HG03558 (cell line): ENCODE results near the gene BBX.
A peak's percentile ranks its signal among the peaks of the same experiment; 100 is the strongest.
"Not testable (repeated sequence)": the region's sequence is repeated elsewhere in the genome, so short reads cannot be mapped to it uniquely, and the experiment has no call there.

Experiments
- ATAC-seq: cut with Tn5 transposase; IDR thresholded peaks from one replicate; pipeline ENCODE4 v1.9.1; 2021; ENCODE audit warnings: moderate number of reproducible peaks; ENCODE audit not compliant: unreplicated experiment; ENCODE audit errors: extremely low read depth

The BBX gene

DNA sequence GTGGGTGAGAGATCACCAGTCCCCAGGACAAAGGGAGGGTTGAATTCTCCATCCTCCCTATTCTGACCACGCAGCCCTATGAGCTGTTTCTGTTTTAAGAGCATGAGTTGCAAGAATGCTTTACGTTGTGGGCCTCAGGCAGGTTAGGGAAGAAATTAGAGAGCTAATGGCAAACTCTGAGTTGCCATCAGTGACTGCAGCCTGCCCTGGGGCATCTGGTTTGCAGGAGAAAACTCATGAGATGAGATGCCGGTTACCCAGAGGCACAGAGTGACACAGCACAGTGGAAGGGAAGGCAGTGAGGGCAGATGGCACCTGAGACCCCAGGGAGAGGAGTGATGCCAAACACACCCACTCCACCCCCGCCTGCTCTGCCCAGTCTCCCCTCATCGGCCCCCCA, 302.8 kb downstream of the BBX start:
- no peak for ATAC-seq

DNA sequence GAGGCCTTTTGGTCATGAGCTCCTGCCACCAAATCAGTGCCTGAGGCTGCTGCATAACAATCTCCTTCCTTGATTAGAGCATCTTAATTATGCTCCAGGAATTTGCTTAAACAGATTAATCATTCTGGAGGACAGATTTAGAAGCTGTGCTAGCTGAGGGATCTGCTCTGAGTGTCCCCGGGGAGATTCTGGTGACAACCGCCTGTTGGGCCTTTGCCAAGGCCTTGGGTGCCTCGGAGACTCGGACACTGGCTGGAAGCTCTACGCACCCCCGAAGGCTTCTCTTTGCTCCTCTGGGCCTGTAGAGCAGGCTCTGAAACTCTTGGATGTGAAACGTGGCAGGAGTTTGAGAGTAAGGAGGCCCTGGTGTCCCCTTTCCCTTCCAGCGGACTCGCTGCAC, 304.0 kb downstream of the BBX start:
- ATAC-seq: no peak

DNA sequence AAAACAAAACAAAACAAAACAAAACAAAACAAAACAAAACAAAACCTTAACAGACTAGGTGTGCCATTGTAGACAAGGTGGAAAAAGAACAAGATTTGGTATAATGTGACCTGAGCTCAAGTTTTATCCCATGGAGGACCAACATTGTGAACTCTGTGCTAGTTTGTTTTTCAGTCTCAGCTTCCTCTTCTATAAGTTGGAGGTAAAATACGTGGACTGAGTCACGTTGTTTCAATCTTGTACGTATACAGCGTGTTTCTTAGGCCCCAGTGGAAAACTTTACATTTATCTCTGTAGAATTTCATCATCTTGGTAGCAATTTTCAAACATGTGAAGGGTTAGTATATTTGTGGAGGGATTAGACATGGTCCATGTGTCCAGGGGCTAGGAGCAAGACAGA, 306.4 kb downstream of the BBX start:
- no peak for ATAC-seq

DNA sequence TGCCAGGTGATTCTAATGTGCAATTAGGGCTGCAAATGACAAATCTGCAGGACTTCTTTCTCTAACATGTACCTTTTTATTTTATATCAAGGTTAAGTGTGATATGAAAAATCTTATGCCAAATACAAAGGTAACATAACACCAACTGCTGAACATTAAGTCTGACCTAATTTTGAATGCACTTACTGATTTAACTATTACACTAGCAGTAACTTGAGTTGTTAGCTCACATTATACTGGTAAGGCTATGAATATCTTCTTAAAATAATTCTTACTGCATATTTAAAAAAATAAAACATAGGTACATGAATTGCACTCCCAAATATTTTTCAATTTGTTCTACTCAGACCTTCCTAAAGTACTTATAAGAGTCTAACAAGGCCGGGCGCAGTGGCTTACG, 308.8 kb downstream of the BBX start:
- no peak for ATAC-seq

DNA sequence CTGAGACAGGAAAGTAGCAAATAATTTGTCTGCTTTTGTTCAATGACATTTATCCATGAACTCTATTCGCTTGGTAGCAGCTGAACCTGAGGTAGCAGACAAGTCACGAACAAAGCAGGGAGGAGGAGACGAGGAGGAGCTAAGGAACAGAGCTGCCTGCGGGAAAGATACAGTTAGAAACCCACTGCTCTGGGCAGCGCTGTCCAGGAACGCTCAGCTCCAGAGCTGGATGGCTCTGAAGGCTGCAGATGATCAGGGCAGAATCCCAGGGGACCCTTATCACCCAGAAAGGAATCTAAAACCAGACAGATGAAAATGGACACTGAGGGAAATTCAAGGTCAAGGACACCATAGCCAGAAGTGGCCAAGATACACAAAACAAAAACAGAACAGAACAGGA, 310.3 kb downstream of the BBX start:
- no peak for ATAC-seq

DNA sequence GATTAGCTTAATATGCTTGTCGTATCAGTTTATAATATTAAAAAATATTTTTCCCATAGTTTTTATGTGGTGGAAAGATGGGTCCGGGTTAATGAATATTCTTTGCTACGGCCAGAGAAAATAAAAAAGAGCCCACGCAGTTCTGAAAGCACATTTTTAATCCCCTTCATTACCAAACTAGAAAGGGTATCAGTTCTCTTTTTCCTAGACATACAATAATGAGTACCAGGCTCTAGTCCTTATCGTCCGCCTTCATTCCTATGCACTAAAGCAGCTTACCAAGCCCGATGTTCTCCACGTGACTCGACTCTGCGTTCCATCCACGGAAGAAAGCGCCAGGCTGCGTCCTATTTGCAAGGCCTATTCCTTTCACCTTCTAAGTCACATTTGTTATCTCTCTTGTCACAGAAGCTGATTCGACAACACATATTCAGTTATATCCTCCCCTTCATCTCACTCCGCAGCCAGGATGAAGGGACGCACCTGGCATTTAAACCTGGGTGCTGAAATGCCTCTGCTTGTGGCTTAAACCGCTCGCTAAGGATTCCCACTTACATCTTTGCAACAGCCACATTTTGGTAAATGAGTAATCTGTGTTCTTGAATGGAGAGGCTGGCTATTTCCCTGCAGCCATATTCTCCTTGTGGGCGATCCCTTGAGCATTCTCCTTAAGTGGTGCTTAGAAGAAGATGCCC, 311.1 kb downstream of the BBX start:
- ATAC-seq: no peak

DNA sequence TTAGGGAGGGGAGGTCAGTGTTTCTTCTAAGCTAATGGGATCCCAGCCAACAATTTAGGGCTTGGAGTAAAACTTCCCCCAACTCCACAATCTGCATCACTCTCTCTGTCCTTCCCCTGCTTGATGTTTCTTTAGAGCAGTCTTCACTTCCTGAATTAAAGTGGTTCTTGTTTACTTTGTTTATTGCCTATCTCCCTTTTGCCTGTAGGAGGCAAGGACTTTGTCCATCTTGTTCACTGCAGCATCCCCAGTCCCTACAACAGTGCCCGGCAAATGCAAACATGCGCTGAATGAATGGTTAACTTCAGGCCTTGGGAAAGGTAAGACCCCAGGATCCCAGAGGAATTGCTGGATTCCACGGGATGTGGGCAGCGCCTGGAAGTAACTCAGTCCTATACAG, 312.2 kb downstream of the BBX start:
- ATAC-seq: not testable (repeated sequence)

DNA sequence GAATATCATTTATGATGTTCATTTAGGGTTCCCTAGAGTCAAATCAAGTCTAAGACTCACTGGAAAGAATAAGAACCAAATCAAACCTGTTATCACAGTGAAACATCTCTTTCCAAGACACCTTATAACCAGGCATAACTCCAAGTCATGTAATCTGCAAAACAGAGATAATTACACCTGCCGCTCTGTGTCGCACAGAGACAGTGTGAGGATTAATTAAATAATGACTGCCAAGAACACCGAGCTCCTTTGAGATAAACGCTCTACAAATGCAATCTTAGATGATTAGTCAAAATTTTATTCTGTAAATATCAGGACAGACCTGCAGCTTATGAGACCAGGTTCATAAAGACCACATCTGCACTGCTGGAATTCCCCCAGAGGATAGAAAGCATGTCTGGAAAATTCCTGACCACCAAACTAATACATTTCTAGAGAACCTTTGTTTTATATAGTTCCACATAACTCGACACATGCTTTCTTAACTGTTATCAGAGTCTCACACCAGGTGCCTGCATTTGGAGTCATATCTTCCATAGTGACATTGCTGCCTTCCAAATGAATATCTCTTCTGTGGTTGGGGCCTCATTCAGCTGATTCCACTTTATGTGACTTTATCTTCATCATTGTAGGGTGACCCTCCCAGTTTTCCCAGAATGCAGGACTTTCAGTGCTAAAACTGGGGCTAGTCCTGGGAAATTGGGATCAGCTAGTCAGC, 315.3 kb downstream of the BBX start:
- ATAC-seq: no peak

DNA sequence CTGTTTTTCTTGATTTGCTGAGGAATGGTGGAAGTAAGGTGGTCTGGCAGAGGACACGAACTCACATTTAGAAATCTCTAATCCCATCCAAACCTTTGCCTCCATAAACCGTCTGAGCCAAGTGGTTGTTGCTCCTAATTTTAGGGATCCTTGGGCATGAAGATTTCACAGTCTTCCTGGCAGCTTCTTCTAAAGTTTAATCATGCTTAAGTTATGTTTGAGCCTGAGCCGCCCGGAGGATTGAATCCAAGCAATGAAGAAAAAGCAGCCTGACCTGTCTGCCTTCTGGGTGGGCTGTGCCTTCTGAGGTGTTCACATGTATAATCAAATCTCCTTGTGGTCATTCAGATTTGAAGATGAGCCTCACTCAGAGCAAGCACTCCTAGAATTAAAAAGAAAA, 319.1 kb downstream of the BBX start:
- ATAC-seq: no peak

DNA sequence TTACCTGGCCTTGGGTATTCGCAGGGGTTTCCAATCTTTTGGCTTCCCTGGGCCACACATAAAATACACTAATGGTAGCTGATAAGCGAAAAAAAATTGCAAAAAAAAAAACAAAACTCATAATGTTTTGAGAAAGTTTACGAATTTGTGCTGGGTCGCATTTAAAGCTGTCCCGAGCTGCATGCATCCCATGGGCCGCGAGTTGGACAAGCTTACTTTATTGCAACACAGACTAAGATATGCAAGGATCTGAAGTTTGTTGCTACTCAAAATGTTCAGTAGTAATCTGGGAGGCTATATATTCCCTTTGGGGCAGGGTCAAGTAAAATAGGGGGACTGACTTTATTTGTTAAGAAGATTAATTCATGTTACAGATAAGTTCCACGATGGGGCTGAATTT, 320.2 kb downstream of the BBX start:
- no peak for ATAC-seq

DNA sequence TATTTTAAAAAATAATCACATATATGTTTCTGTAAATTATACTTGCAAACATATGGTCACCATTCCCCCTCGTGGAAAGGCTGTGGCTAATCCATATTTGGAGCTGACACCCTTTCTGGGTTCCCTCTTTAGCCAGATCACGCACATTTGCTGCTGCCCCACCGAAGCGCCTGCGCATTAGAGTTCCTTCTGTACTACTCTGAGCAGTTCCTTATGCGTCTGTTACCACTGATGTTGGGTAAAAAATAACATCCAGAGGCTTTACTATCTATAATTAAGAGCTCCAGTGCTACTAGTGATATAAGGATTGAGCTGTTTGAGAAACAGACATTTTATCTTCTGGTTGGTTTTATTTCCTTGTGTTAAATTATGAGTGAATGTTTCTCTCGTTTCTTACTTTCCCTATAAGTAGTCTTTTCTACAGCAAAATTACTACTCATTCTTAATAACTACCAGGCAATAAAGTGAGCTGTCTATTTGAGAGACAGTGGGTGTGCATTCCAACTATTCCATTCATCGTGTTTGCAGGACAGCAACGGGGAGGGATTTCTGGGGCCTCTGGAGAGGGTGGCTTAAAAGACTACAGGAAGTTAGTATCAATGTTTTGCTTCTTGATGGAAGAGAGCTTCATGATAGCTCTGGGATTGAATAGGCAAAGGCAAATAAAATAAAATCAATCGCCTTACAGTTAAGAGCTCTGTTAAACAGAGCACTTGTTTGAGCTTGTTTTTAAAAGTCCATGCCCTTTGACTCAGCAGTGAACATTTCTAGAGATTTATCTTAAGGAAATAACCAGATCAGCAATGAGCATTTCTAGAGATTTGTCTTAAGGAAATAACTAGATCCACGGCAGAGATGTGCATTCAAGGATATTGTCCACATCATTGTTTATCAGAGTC, 322.9 kb downstream of the BBX start:
- ATAC-seq: no peak

DNA sequence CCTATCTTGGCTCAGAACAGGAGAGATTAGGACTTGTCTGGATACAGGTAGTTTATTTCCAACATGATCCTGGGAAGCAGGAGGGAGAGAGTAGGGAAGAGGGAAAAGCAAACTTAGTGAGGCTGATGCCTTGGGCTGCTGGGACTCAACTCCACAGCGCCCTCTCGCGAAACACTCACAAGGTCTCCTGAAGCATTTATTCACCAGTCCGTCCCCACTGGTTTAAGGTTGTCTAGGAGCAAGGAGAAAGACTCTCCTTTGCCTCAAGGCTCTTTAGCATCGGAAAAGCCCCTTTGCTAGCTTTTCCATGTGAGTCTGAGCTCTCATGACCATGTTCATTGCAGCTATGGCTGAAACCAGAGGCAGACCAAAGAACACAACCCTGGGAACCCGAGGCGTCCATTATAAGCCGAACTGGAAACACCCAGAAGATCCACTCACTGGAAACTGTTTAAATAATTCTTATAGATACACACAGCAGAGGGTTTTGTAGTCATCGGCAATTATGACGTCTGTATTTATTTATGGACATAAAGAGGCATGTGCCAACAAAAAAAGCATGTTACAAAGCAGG, 323.6 kb downstream of the BBX start:
- ATAC-seq: no peak

DNA sequence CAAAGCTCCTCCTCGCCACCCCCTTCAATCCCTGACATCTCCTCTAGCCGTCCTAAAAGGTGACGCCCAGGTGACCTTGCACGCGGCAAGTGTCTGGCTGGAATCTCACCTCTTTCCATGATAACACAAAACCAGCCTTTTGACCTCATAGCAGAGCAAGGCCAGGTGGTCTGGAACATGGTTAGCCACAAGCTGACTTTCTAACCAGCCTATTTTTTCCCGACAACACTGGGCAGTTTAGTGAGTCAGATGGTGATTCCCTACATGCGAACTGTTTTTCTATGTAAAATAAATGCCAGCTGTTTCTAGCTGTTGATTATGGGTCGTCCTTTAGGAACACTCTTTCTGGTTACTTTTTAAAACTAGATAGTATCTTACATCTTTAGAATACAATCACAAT, 325.0 kb downstream of the BBX start:
- ATAC-seq: no peak

DNA sequence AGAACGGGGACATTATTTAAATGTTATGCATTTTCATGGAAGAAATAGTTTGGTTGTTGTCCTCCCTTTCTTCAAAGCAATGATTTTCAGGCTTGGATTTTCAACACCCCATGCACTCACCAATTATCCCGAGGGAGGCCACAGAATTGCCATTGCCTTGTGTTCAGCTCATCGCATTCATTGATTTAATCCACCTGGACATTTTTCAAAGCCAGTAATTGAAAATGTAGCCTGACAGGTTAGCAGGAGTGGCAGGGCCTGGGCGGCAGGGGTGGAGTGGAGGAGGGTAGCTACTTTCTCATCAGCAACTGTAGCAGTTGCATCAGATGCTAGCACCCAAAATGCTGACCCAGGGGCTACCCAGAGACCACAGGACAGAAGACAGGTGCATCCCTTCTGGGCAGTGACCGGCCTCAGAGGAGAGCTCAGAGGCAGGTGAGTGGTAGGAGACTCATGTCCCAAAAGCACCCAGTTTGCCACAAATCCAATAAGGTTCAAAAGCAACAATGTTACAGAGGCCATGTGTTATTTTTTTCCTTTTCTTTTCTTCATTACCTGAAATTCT, 325.7 kb downstream of the BBX start:
- ATAC-seq: no peak

DNA sequence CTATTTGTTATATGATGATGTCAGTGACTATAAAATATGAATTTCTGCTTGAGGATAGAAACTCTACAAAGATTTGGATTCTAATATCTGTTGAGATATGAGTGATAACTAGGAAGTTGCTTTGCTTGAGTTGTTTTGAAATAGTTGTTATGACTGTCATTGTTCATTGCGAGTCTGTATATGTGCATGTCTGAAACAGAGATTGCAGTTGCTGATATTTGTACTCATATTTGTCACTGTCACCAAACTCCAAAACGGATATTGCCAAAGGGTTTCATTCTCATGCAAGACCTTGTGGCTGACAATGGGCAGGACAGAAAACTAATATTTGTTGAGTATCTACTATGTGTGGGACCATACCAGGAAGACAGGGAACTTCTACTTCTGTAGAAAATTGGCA, 327.9 kb downstream of the BBX start:
- ATAC-seq: peak; percentile 40

DNA sequence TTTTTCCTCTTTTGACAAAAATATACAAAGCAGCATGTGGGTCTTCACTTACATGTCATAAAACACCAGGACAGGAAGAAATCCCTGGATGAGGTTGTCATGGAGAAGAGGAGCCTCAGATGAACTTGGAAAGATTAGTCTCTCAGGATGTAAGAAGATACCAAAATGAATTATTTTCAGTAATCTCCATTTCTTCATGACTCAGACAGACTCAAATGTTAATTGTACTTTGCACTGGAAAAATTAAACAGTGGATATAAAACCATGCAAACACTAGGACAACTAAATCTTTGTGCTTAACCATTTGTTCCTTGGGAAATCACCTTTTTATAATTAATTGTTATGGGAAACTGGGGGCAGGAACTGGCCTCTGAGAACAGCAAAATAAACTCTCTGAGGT, 331.1 kb downstream of the BBX start:
- ATAC-seq: no peak

DNA sequence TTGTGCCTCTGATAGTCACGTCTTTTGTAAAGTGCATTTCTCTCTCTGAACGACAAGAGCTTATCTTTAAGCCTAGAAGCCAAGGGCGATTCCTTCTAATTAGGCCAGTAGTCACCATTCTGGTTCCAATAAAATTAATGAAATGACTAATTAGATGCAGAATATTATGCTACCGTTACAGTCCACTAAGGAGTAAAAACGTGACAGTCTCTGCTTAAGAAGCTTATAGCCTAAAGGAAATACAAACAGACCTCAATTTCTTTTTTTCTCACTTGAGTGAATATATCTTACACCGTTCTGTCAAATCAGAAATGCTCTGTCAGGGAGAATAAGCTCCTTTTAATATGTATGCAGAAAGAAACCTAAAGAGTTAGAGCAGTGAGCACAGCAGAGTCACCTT, 332.0 kb downstream of the BBX start:
- no peak for ATAC-seq

DNA sequence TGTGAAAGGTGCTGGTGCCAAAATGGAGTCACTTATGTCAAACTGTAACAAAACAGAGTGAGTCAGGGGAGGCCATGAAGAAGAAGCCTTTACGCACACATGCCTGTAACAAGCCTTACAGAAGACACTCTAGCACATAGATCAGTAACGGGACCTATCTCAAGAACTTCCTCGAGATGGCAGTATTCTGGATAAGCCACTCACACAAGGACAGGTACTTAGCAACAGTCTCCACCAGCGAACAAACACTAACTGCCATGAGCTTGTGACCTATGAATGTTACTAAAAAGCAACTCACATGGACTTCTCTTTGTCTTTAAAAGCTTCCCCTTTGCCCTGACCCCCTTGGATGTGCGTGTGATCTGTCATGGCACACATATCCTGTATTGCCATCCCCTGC, 332.9 kb downstream of the BBX start:
- ATAC-seq: no peak

DNA sequence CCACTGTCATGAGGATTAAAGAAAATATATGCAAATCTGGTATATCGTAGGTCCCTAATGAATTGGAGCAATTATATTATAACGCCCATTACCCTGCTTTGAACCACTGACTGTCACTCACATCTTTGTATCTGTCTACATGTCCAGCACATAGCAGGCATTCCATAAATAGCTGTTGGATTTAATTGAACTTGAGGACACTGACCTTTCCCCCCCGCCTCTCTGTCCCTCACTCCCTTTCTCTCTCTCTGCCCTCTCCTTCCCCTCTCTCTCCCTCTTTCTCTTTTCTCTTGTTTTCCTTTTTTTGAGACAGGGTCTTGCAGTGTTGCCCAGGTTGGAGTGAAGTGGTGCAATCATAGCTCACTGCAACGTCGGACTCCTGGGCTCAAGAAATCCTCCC, 335.1 kb downstream of the BBX start:
- no peak for ATAC-seq

DNA sequence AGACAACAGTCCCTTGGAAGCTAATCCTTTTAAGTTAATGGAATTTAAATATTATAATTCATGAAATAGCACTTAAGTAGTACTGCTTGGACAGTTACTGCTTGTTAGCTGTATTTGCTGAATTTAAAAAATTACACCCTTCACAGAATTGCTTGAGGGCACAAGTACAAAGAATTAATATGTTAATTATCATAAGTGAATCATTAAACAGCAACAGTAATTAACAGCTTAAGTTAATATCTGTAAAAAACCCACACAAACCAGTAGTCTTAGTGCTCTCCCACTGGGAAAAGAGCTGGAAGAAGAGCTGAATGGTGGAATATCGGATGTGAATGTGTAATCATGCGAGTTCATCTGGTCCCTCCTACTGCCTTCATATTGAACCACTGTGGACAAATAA, 336.1 kb downstream of the BBX start:
- no peak for ATAC-seq
